GM15510 (cell line): ENCODE data around the gene KNG1.
A peak's percentile ranks its signal among the peaks of the same experiment; 100 is the strongest.

Experiments
- POLR2A ChIP-seq: IDR thresholded peaks from 3 replicates; pipeline ENCODE4 v1.6.1; 2011; ENCODE audit warnings: borderline replicate concordance; ENCODE audit not compliant: insufficient read length; ENCODE audit errors: extremely low read depth

Gene KNG1

GRCh38 chr3:186785495-186786018, 68.4 kb downstream of the KNG1 start:
- TF ChIP-seq POLR2A, result peak; percentile 24

- TF ChIP-seq POLR2A, result no peak
These were observed 69.8 kb downstream of the KNG1 start for GRCh38 chr3:186786922-186787321.

GRCh38 chr3:186787642-186788481, 70.7 kb downstream of the KNG1 start:
- TF ChIP-seq POLR2A, result peak; percentile 5

GRCh38 chr3:186788482-186789370, 71.6 kb downstream of the KNG1 start:
- no peak for TF ChIP-seq POLR2A

DNA sequence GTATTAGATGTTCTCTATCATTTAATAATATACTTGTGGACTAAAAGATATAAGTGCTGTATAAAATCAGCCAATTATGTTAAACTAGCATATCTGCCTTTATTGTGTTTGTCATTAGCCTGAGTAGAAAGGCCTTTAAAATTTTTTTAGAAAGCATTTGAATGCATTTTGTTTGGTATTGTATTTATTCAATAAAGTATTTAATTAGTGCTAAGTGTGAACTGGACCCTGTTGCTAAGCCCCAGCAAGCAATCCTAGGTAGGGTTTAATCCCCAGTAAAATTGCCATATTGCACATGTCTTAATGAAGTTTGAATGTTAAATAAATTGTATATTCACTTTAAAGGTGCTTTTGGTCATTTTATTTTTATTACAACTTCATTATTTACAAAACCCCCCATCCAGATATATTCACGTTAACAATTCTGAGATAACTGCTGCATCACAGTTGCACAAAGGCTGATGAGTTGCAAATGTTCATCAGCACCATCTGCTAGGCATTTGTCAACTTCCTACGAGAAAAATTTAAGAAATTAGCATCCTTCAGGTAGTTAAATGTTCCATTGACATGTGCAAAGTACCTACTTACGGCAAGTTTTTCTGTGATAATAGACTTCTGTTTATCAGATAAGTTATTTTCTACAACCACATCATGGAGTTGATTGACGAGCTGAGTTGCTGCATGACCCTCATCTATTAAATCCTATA, 72.5 kb downstream of the KNG1 start:
- no peak for TF ChIP-seq POLR2A

- peak; percentile 56 for TF ChIP-seq POLR2A
These were observed 73.3 kb downstream of the KNG1 start for GRCh38 chr3:186790261-186790981.
